OCI-LY1 (cell line): ENCODE measurements around the gene UMAD1.

Source experiments
- EZH2 ChIP-seq: fragments of 200-600 bp; sonication (generic), shearing (Covaris generic); IDR thresholded peaks from 2 replicates; pipeline ENCODE4 v1.8.0; 2017; ENCODE audit warnings: borderline replicate concordance, mixed run types, mild to moderate bottlenecking, antibody characterized with exemption, low read length, moderate library complexity, mixed read lengths
- TF ChIP-seq, protein P1 (sequence below): fragments of 200-600 bp; sonication (generic), shearing (Covaris generic); IDR thresholded peaks from 2 replicates; pipeline ENCODE4 v1.5.1; 2017; ENCODE audit warnings: mild to moderate bottlenecking, antibody characterized with exemption, low read length, moderate library complexity, mixed read lengths

DNA sequence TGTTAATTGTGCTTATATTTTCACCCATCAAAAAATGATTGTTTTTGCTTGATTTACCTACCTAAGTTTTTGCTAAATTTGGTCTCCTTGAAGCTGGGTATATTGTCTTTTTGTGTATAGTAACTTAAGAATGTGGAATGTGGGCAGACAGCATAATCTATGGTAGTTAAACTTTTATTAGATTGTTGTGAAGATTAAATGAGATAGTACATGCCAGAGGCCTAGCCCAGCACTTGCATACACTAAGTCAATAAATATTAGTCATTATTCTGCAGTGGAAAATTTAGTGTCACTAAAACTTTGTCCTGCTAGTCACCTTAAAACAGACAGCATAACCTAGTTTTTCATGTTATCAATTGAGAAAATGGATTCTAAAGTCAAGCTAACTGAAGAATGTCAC lies 97.1 kb downstream of the UMAD1 start:
- TF ChIP-seq, protein P1, sequence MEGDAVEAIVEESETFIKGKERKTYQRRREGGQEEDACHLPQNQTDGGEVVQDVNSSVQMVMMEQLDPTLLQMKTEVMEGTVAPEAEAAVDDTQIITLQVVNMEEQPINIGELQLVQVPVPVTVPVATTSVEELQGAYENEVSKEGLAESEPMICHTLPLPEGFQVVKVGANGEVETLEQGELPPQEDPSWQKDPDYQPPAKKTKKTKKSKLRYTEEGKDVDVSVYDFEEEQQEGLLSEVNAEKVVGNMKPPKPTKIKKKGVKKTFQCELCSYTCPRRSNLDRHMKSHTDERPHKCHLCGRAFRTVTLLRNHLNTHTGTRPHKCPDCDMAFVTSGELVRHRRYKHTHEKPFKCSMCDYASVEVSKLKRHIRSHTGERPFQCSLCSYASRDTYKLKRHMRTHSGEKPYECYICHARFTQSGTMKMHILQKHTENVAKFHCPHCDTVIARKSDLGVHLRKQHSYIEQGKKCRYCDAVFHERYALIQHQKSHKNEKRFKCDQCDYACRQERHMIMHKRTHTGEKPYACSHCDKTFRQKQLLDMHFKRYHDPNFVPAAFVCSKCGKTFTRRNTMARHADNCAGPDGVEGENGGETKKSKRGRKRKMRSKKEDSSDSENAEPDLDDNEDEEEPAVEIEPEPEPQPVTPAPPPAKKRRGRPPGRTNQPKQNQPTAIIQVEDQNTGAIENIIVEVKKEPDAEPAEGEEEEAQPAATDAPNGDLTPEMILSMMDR: no peak
- no peak for TF ChIP-seq EZH2
